ENCODE measurements around the gene PSMG3. TPM values are rescaled to one million over a fixed set of nuclear protein-coding genes. Genes with fewer than 3 reads are reported as not detected.

PSMG3 gene
- total and polyA plus RNA-seq, 3 donors from 2014 or later, result 23.7 to 44.5 (median 39.1) TPM

GRCh38 chr7:1597791-1598190, 28.0 kb upstream of the PSMG3 start:
- Histone ChIP-seq H3K4me1 (no peaks in the 10 kb centered on the region), H3K27me3 (no peaks in the 10 kb centered on the region), H3K9me3 (no peaks in the 10 kb centered on the region), H3K4me3 (no peak overlapping the region), H3K27ac (no peak overlapping the region), H3K36me3 (ENCODE audit: low read depth, missing control alignments) (no peaks in the 10 kb centered on the region)
- intact Hi-C loops (cut with DNase I; ENCODE audit: low total_unique reads), result no loop called here
- WGBS, 2 donors, result 89 to 93% methylated on average over 11 of the region's 11 CpGs
- no peak for DNase-seq
- no peak for TF ChIP-seq POLR2A (IDR thresholded peaks at IDR 0.05)
- TF ChIP-seq CTCF (IDR thresholded peaks at IDR 0.05), result no peak

GRCh38 chr7:1597066-1597760, 27.4 kb upstream of the PSMG3 start:
- intact Hi-C loops (cut with DNase I; ENCODE audit: low total_unique reads), result no loop called here
- H3K4me1 ChIP-seq, result no peaks in the 10 kb centered on the region
- WGBS, 2 donors, result 84 to 90% methylated on average over 9 to 16 of the region's 16 CpGs

GRCh38 chr7:1596181-1597043, 26.6 kb upstream of the PSMG3 start:
- H3K9me3 ChIP-seq, result no peaks in the 10 kb centered on the region
- H3K4me3 ChIP-seq, result no peak overlapping the region
- intact Hi-C loops (cut with DNase I; ENCODE audit: low total_unique reads), result no loop called here
- TF ChIP-seq POLR2A (IDR thresholded peaks at IDR 0.05) (no peak), CTCF (IDR thresholded peaks at IDR 0.05) (no peak)
- no peak for DNase-seq
- H3K4me1 ChIP-seq, result no peaks in the 10 kb centered on the region
- H3K27me3 ChIP-seq, result no peaks in the 10 kb centered on the region
- 73 to 74% methylated on average over 36 to 39 of the region's 39 CpGs for WGBS, 2 donors
- no peaks in the 10 kb centered on the region for H3K36me3 ChIP-seq (ENCODE audit: low read depth, missing control alignments)
- H3K27ac ChIP-seq, result no peak overlapping the region

More at GRCh38 chr7:1597066-1597760, 27.4 kb upstream of the PSMG3 start:
- no peaks in the 10 kb centered on the region for H3K36me3 ChIP-seq (ENCODE audit: low read depth, missing control alignments)
- no peak for DNase-seq
- H3K27ac ChIP-seq, result no peak overlapping the region
- no peaks in the 10 kb centered on the region for H3K27me3 ChIP-seq
- no peak overlapping the region for H3K4me3 ChIP-seq
- TF ChIP-seq POLR2A (IDR thresholded peaks at IDR 0.05) (no peak), CTCF (IDR thresholded peaks at IDR 0.05) (no peak)
- H3K9me3 ChIP-seq, result no peaks in the 10 kb centered on the region

- H3K4me1 ChIP-seq, result no peaks in the 10 kb centered on the region
- H3K4me3 ChIP-seq, result no peak overlapping the region
- no peak overlapping the region for H3K27ac ChIP-seq
- no peak for DNase-seq
- no peaks in the 10 kb centered on the region for H3K9me3 ChIP-seq
- H3K27me3 ChIP-seq, result no peaks in the 10 kb centered on the region
- intact Hi-C loops (cut with DNase I; ENCODE audit: low total_unique reads), result no loop called here
- no peaks in the 10 kb centered on the region for H3K36me3 ChIP-seq (ENCODE audit: low read depth, missing control alignments)
- 63 to 72% methylated on average over 12 of the region's 12 CpGs for WGBS, 2 donors
- TF ChIP-seq CTCF (IDR thresholded peaks at IDR 0.05) (no peak), POLR2A (IDR thresholded peaks at IDR 0.05) (no peak)
Observed at GRCh38 chr7:1595636-1596035, 25.8 kb upstream of the PSMG3 start.

Data from testis (tissue), 3 donors.